PC-9 (cell line): ENCODE measurements around the gene WDCP.

ENCODE experiments used
- CTCF ChIP-seq: fragments of 200-600 bp; sonication (generic); conservative IDR thresholded peaks from 2 replicates; pipeline ENCODE4 v1.6.1; 2017; ENCODE audit warnings: mixed run types, antibody characterized with exemption, mild to moderate bottlenecking, moderate library complexity
- EZH2 ChIP-seq: fragments of 200-600 bp; sonication (generic); IDR thresholded peaks from 2 replicates; pipeline ENCODE4 v1.8.0; 2017; ENCODE audit warnings: antibody characterized with exemption, low read depth

GRCh38 chr2:24085200-24085489, 38.0 kb upstream of the WDCP start:
- TF ChIP-seq CTCF (no peak), EZH2 (no peak)
